Lower leg skin (tissue), 3 donors: ENCODE results near the gene ZYX.

ENCODE experiments used
- CTCF ChIP-seq, 3 donors: fragments of 450-650 bp; IDR thresholded peaks; one replicate each; pipeline ENCODE4 v1.5.1; 2016; ENCODE audit warnings: antibody characterized with exemption in 3 of 3, mild to moderate bottlenecking in 3 of 3, moderate library complexity in 2 of 3
- POLR2A ChIP-seq, 2 donors: fragments of 450-650 bp; IDR thresholded peaks; one replicate each; pipeline ENCODE4 v1.6.1; 2016 to 2017; ENCODE audit warnings: antibody characterized with exemption in 2 of 2, mild to moderate bottlenecking in 1 of 2, moderate library complexity in 1 of 2

GRCh38 chr7:143413123-143413522 lies 32.0 kb downstream of the ZYX start:
- TF ChIP-seq CTCF (IDR thresholded peaks at IDR 0.05) (no peak), POLR2A (IDR thresholded peaks at IDR 0.05) (no peak)
